Mesendoderm (in vitro differentiated cells): ENCODE results near the gene ZNF680.

Source experiments
- DNase-seq: peaks from one replicate; pipeline ENCODE4 v3.0.0; 2013
- H2AK5ac ChIP-seq: 2 replicates; pipeline ENCODE4 v1.6.1; 2013; ENCODE audit warnings: low read length, inconsistent platforms
- H2BK120ac ChIP-seq: 2 replicates; pipeline ENCODE4 v1.6.1; 2013; ENCODE audit warnings: low read depth, mild to moderate bottlenecking, low read length, moderate library complexity, mixed read lengths
- H2BK15ac ChIP-seq: replicated peaks from 2 replicates; pipeline ENCODE4 v1.6.1; 2013; ENCODE audit warnings: low read depth, mild to moderate bottlenecking, moderate library complexity
- H2BK5ac ChIP-seq: 2 replicates; pipeline ENCODE4 v1.6.1; 2013; ENCODE audit warnings: low read length, inconsistent platforms
- H3K18ac ChIP-seq: 2 replicates; pipeline ENCODE4 v1.6.1; 2013; ENCODE audit warnings: mild to moderate bottlenecking, low read length, mixed read lengths
- H3K23ac ChIP-seq: one replicate; pipeline ENCODE4 v1.6.1; 2013; ENCODE audit warnings: low read length
- H3K27ac ChIP-seq: 2 replicates; pipeline ENCODE4 v1.5.1; 2013; ENCODE audit warnings: low read depth, mild to moderate bottlenecking, inconsistent platforms, low read length, moderate library complexity
- H3K27me3 ChIP-seq: 2 replicates; pipeline ENCODE4 v1.6.1; 2013; ENCODE audit warnings: low read length, control low read depth, mild to moderate bottlenecking, inconsistent platforms; ENCODE audit not compliant: insufficient read depth, poor library complexity
- H3K36me3 ChIP-seq: 2 replicates; pipeline ENCODE4 v1.6.1; 2013; ENCODE audit warnings: low read length, inconsistent platforms; ENCODE audit not compliant: control insufficient read depth, insufficient read depth
- H3K4ac ChIP-seq: one replicate; pipeline ENCODE4 v1.6.1; 2013; ENCODE audit warnings: low read depth, mild to moderate bottlenecking, low read length, moderate library complexity
- H3K4me1 ChIP-seq: 2 replicates; pipeline ENCODE4 v1.6.1; 2013; ENCODE audit warnings: low read depth, low read length, inconsistent platforms; ENCODE audit not compliant: control insufficient read depth
- H3K4me2 ChIP-seq: 2 replicates; pipeline ENCODE4 v1.6.1; 2013; ENCODE audit warnings: low read length
- H3K4me3 ChIP-seq: 2 replicates; pipeline ENCODE4 v1.5.1; 2013; ENCODE audit warnings: mild to moderate bottlenecking, low read length
- H3K56ac ChIP-seq: one replicate; pipeline ENCODE4 v1.6.1; 2013; ENCODE audit warnings: low read length
- H3K79me1 ChIP-seq: 2 replicates; pipeline ENCODE4 v1.6.1; 2013; ENCODE audit warnings: low read length, inconsistent platforms
- H3K79me2 ChIP-seq: 2 replicates; pipeline ENCODE4 v1.6.1; 2013; ENCODE audit warnings: mild to moderate bottlenecking, low read length; ENCODE audit not compliant: control insufficient read depth, insufficient read depth
- H3K9ac ChIP-seq: 2 replicates; pipeline ENCODE4 v1.6.1; 2013; ENCODE audit warnings: low read length, inconsistent platforms
- H4K5ac ChIP-seq: one replicate; pipeline ENCODE4 v1.6.1; 2013; ENCODE audit warnings: low read length
- H4K8ac ChIP-seq: one replicate; pipeline ENCODE4 v1.6.1; 2013; ENCODE audit warnings: low read depth, mild to moderate bottlenecking, control low read depth, low read length, moderate library complexity
- WGBS: extraction: QIAGEN DNeasy Blood & Tissue Kit; methylation state at CpG from one replicate; pipeline ENCODE4 v1.1.7; 2013; ENCODE audit warnings: low lambda C conversion rate, missing lambda C conversion rate; ENCODE audit not compliant: insufficient coverage; ENCODE audit errors: extremely low coverage; 5-methylcytosine and 5-hydroxymethylcytosine counted together

Gene ZNF680

GRCh38 chr7:64562256-64562625, 630 bp downstream of the ZNF680 start:
- Histone ChIP-seq H3K79me2 (peaks cover 10% of the 10 kb centered on the region), H3K56ac (peak overlapping the region; percentile 91), H3K4ac (no peak overlapping the region), H4K5ac (no peak overlapping the region), H2BK5ac (no peak overlapping the region), H3K4me3 (peak overlapping the region; percentile 85), H3K23ac (no peak overlapping the region), H3K4me2 (no peak overlapping the region), H2BK15ac (no peak overlapping the region), H3K18ac (no peak overlapping the region), H2AK5ac (no peak overlapping the region), H3K4me1 (no peaks in the 10 kb centered on the region), H3K36me3 (no peaks in the 10 kb centered on the region), H4K8ac (no peak overlapping the region), H3K9ac (peak overlapping the region; percentile 81), H3K27me3 (no peaks in the 10 kb centered on the region), H2BK120ac (no peak overlapping the region), H3K27ac (peak overlapping the region; percentile 51), H3K79me1 (no peaks in the 10 kb centered on the region)
- DNase-seq = no peak
- WGBS = no CpG with 5 or more reads among the region's 4 CpGs

GRCh38 chr7:64559206-64559605, 3.7 kb downstream of the ZNF680 start:
- no peak overlapping the region for H3K9ac ChIP-seq
- no peak overlapping the region for H4K5ac ChIP-seq
- H3K27ac ChIP-seq = no peak overlapping the region
- no peak overlapping the region for H2BK120ac ChIP-seq
- no peak overlapping the region for H2AK5ac ChIP-seq
- H3K56ac ChIP-seq = no peak overlapping the region
- DNase-seq = no peak
- H3K4me1 ChIP-seq = no peaks in the 10 kb centered on the region
- no peak overlapping the region for H4K8ac ChIP-seq
- H2BK15ac ChIP-seq = no peak overlapping the region
- no peaks in the 10 kb centered on the region for H3K27me3 ChIP-seq
- no peak overlapping the region for H3K23ac ChIP-seq
- no peak overlapping the region for H3K18ac ChIP-seq
- no peaks in the 10 kb centered on the region for H3K36me3 ChIP-seq
- H2BK5ac ChIP-seq = no peak overlapping the region
- peaks cover 1% of the 10 kb centered on the region for H3K79me1 ChIP-seq
- H3K4me2 ChIP-seq = no peak overlapping the region
- H3K79me2 ChIP-seq = peaks cover 12% of the 10 kb centered on the region
- WGBS = no CpG with 5 or more reads among the region's 5 CpGs
- H3K4ac ChIP-seq = no peak overlapping the region
- no peak overlapping the region for H3K4me3 ChIP-seq

DNA sequence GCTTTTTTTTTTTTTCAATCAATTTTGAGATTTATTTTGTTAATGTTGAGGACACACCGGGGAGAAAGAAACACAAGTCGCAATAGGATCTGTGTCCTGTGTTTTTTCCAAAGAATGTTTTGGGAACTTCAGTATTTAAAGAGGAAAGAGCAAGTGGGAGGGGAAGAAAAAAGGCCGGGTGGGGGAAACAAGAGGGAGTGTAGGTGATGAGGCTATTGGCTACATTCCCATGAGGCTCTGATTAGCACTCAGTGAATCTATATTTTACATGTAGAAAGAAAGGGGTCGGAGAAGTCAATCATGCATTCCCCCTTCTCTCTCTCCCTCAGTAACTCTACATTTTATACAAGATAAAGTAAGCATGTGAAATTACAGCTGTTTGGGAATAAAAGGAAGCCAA, 4.1 kb downstream of the ZNF680 start:
- Histone ChIP-seq H3K79me1 (peaks cover 1% of the 10 kb centered on the region), H2AK5ac (no peak overlapping the region), H3K4me1 (no peaks in the 10 kb centered on the region), H3K56ac (no peak overlapping the region), H3K36me3 (no peaks in the 10 kb centered on the region), H3K9ac (no peak overlapping the region), H4K5ac (no peak overlapping the region), H4K8ac (no peak overlapping the region), H3K23ac (no peak overlapping the region), H3K4me3 (no peak overlapping the region), H3K27ac (no peak overlapping the region), H3K4me2 (no peak overlapping the region), H2BK120ac (no peak overlapping the region), H2BK5ac (no peak overlapping the region), H3K79me2 (peaks cover 12% of the 10 kb centered on the region), H2BK15ac (no peak overlapping the region), H3K4ac (no peak overlapping the region), H3K18ac (no peak overlapping the region), H3K27me3 (no peaks in the 10 kb centered on the region)
- no CpG with 5 or more reads among the region's 4 CpGs for WGBS
- DNase-seq = no peak

- no peak overlapping the region for H3K18ac ChIP-seq
- H3K4me1 ChIP-seq = no peaks in the 10 kb centered on the region
- no peak overlapping the region for H3K23ac ChIP-seq
- H3K79me1 ChIP-seq = peaks cover 1% of the 10 kb centered on the region
- no peak overlapping the region for H3K56ac ChIP-seq
- no peak overlapping the region for H3K9ac ChIP-seq
- H3K36me3 ChIP-seq = no peaks in the 10 kb centered on the region
- no peak overlapping the region for H3K4me2 ChIP-seq
- H4K8ac ChIP-seq = no peak overlapping the region
- WGBS = no CpG with 5 or more reads among the region's 1 CpG
- H3K27ac ChIP-seq = no peak overlapping the region
- no peak overlapping the region for H4K5ac ChIP-seq
- H2BK120ac ChIP-seq = no peak overlapping the region
- no peak overlapping the region for H2BK5ac ChIP-seq
- no peak overlapping the region for H2BK15ac ChIP-seq
- H3K79me2 ChIP-seq = peaks cover 12% of the 10 kb centered on the region
- no peaks in the 10 kb centered on the region for H3K27me3 ChIP-seq
- H3K4me3 ChIP-seq = no peak overlapping the region
- DNase-seq = no peak
- no peak overlapping the region for H3K4ac ChIP-seq
- no peak overlapping the region for H2AK5ac ChIP-seq
Observed at GRCh38 chr7:64558323-64558705, 4.6 kb downstream of the ZNF680 start.

DNA sequence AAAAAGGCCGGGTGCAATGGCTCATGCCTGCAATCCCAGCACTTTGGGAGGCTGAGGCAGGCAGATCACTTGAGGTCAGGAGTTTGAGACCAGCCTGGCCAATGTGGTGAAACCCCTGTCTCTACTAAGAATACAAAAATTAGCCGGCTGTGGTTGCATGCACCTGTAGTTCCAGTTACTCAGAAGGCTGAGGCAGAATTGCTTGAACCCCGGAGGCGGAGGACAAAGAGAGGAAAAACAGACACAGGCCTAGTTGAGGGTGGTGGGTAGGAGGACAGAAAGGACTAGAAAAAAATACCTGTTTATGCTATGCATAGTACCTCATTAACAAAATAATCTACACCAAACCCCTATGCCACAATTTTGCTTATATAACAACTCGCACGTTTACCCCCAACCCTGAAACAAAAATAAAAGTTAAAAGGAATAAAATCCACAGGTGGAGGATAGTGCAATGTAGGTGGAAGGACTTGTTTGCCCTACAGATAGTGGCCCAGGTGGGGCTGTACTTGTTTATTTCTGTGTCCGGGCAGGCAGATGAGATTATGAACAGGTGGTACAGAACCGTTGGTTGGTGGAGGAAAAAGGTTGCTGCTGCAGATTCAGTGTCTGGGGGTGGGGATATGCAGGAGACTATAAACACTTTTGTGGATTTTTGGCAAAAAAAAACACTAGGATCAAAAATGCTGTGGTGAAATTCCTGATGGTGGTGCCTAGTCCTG, 5.1 kb downstream of the ZNF680 start:
- H4K5ac ChIP-seq = no peak overlapping the region
- H2BK5ac ChIP-seq = no peak overlapping the region
- no peak overlapping the region for H3K27ac ChIP-seq
- no peaks in the 10 kb centered on the region for H3K27me3 ChIP-seq
- peaks cover 12% of the 10 kb centered on the region for H3K79me2 ChIP-seq
- no peak for DNase-seq
- H3K18ac ChIP-seq = no peak overlapping the region
- no peak overlapping the region for H3K4ac ChIP-seq
- no peak overlapping the region for H3K4me3 ChIP-seq
- H3K56ac ChIP-seq = no peak overlapping the region
- H3K9ac ChIP-seq = no peak overlapping the region
- no peak overlapping the region for H2BK15ac ChIP-seq
- no peaks in the 10 kb centered on the region for H3K4me1 ChIP-seq
- no peak overlapping the region for H3K4me2 ChIP-seq
- H4K8ac ChIP-seq = no peak overlapping the region
- no peak overlapping the region for H2AK5ac ChIP-seq
- H3K79me1 ChIP-seq = peaks cover 1% of the 10 kb centered on the region
- 100% methylated on average over 2 of the region's 8 CpGs for WGBS
- no peak overlapping the region for H2BK120ac ChIP-seq
- H3K36me3 ChIP-seq = no peaks in the 10 kb centered on the region
- no peak overlapping the region for H3K23ac ChIP-seq

DNA sequence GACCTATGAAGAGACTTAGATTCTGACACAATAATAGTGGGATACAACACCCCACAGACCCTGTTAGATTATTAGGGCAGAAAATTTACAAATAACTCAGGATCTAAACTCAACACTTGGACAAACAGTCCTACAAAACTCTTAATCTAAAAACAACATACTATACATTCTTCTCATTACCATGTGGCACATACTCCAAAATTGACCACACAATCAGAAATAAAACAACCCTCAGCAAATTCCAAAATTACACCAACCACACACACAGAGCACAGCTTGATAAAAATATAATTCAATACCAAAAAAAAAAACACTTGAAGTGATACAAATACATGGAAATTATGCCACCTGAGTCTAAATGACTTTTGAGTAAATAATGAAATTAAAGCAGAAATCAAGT, 7.8 kb downstream of the ZNF680 start:
- no peak overlapping the region for H3K27ac ChIP-seq
- peaks cover 3% of the 10 kb centered on the region for H3K79me1 ChIP-seq
- H3K4me2 ChIP-seq = no peak overlapping the region
- no peaks in the 10 kb centered on the region for H3K4me1 ChIP-seq
- H3K4me3 ChIP-seq = no peak overlapping the region
- H4K8ac ChIP-seq = no peak overlapping the region
- H3K9ac ChIP-seq = no peak overlapping the region
- H3K4ac ChIP-seq = no peak overlapping the region
- no peaks in the 10 kb centered on the region for H3K36me3 ChIP-seq
- H2BK120ac ChIP-seq = no peak overlapping the region
- no peak overlapping the region for H3K18ac ChIP-seq
- H2BK15ac ChIP-seq = no peak overlapping the region
- H2AK5ac ChIP-seq = no peak overlapping the region
- no peak overlapping the region for H3K23ac ChIP-seq
- DNase-seq = no peak
- no peak overlapping the region for H3K56ac ChIP-seq
- H4K5ac ChIP-seq = no peak overlapping the region
- no peak overlapping the region for H2BK5ac ChIP-seq
- no peaks in the 10 kb centered on the region for H3K27me3 ChIP-seq
- H3K79me2 ChIP-seq = peaks cover 11% of the 10 kb centered on the region
